Body of pancreas (tissue), 4 donors: ENCODE data around the gene GTF2A2. TPM values are rescaled to one million over a fixed set of nuclear protein-coding genes. Genes with fewer than 3 reads are reported as not detected.
A peak's percentile ranks its signal among the peaks of the same experiment; 100 is the strongest.

Experiments
- ATAC-seq: fragments of 150-250 bp; one replicate; pipeline ENCODE4 v1.9.1; 2016
- DNase-seq, 4 donors: peaks; one replicate each; pipeline ENCODE4 v3.0.0-alpha.2; 2019
- H3K27ac ChIP-seq, 4 donors: fragments of 200-600 bp; sonication (generic); 1 replicate in 3 of 4; 2 replicates in 1 of 4; pipeline versions ENCODE4 v1.5.1 to v1.6.1; 2016 to 2019; ENCODE audit warnings: mild to moderate bottlenecking in 1 of 4, mixed read lengths in 1 of 4, moderate library complexity in 1 of 4
- H3K27me3 ChIP-seq, 2 donors: fragments of 200-600 bp; sonication (generic); one replicate each; pipeline ENCODE4 v1.6.0; 2016; ENCODE audit warnings: mild to moderate bottlenecking in 1 of 2
- H3K36me3 ChIP-seq, 2 donors: fragments of 200-600 bp; sonication (generic); replicated peaks in 1 of 2; 2 replicates each; pipeline ENCODE4 v1.5.1; 2016; ENCODE audit warnings: low read depth in 2 of 2; ENCODE audit not compliant: insufficient read depth in 1 of 2
- H3K4me1 ChIP-seq: fragments of 200-600 bp; sonication (generic); one replicate; pipeline ENCODE4 v1.6.0; 2016
- H3K4me3 ChIP-seq, 2 donors: fragments of 200-600 bp; sonication (generic); 1 replicate in 1 of 2; 2 replicates in 1 of 2; pipeline ENCODE4 v1.5.1; 2016 to 2019
- H3K9me3 ChIP-seq, 3 donors: fragments of 200-600 bp; sonication (generic); 1 replicate in 2 of 3; 2 replicates in 1 of 3; pipeline ENCODE4 v1.5.1; 2016
- POLR2A ChIP-seq, 3 donors: fragments of 450-650 bp; IDR thresholded peaks; one replicate each; pipeline ENCODE4 v1.6.1; 2016; ENCODE audit warnings: antibody characterized with exemption in 3 of 3, mild to moderate bottlenecking in 2 of 3
- WGBS, 2 donors: methylation state at CpG; one replicate each; pipeline ENCODE4 v1.1.5; 2017; 5-methylcytosine and 5-hydroxymethylcytosine counted together
- intact Hi-C: fragments of 100-400 bp; cut with DNase I; formaldehyde crosslinking; loops from one replicate; pipeline ENCODE4 v1.15.1; 2023
- total RNA-seq, 2 donors: library from RNA; depleted of rRNA; stranded (reverse); fragments of >200 nt; gene quantifications; one replicate each; pipeline ENCODE4 v1.1.0, GENCODE V29; 2016
- TF ChIP-seq, protein P1 (sequence below), 7 experiments: fragments of 450-650 bp in 4 of 7; fragments of 200-600 bp in 3 of 7; sonication (generic) in 3 of 7; IDR thresholded peaks; one replicate each; pipeline ENCODE4 v1.5.1; 2016 to 2019; ENCODE audit warnings: antibody characterized with exemption in 7 of 7

GTF2A2 gene
- total RNA-seq, 2 donors from 2014 or later, result 9.1 to 10.2 TPM

DNA sequence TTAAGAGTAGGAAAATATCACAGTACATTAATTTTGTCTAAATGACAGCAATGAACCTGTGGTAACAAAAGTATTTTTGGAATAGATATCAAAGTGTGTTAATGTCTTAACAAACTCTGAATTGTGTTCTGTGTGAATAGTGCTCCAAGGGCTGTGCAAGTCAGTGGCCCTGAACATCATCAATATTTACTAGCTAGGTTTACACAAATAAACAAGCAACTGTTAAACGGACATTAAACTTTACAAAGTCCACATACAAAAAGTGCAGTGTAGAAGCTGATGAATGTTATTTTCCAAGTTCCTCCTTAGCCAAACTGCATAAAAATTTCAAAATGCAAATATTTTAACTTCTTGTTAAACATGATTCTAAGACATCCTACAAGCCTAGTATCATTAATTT lies 2.1 kb upstream of the GTF2A2 start:
- DNase-seq (no peak), ATAC-seq (no peak)
- no peak overlapping the region for H3K4me3 ChIP-seq
- peaks cover 0 to 7% of the 10 kb centered on the region in 2 donors for H3K36me3 ChIP-seq
- no peak for TF ChIP-seq POLR2A (IDR thresholded peaks at IDR 0.05)
- TF ChIP-seq, protein P1, sequence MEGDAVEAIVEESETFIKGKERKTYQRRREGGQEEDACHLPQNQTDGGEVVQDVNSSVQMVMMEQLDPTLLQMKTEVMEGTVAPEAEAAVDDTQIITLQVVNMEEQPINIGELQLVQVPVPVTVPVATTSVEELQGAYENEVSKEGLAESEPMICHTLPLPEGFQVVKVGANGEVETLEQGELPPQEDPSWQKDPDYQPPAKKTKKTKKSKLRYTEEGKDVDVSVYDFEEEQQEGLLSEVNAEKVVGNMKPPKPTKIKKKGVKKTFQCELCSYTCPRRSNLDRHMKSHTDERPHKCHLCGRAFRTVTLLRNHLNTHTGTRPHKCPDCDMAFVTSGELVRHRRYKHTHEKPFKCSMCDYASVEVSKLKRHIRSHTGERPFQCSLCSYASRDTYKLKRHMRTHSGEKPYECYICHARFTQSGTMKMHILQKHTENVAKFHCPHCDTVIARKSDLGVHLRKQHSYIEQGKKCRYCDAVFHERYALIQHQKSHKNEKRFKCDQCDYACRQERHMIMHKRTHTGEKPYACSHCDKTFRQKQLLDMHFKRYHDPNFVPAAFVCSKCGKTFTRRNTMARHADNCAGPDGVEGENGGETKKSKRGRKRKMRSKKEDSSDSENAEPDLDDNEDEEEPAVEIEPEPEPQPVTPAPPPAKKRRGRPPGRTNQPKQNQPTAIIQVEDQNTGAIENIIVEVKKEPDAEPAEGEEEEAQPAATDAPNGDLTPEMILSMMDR (IDR thresholded peaks at IDR 0.05), result no peak
- intact Hi-C loops, result no loop called here
- H3K27me3 ChIP-seq, result no peaks in the 10 kb centered on the region
- H3K9me3 ChIP-seq, result no peaks in the 10 kb centered on the region
- peaks cover 19% of the 10 kb centered on the region for H3K4me1 ChIP-seq
- 40 to 45% methylated on average over 1 of the region's 1 CpG for WGBS, 2 donors
- no peak overlapping the region for H3K27ac ChIP-seq

DNA sequence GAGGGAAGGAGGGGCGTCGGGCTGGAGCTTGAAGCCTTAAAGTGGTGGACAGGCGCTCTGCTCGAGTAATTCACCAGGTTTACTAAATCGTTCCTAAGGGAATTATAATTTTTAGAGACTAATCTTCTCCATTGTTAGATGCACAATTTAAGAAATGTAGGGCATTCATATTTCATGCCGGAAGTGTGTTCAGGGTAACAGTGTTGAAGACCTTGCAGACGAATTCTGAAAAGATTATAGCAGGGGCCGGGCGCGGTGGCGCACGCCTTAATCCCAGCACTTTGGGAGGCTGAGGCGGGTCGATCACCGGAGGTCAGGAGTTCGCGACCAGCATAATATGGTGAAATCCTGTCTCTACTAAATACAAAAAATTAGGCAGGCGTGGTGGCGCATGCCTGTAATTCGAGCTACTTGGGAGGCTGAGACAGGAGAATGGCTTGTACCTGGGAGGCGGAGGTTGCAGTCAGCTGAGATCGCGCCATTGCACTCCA lies 365 bp upstream of the GTF2A2 start:
- Histone ChIP-seq H3K4me3 (peak overlapping the region in 1 of 2 donors; percentile 71), H3K9me3 (no peaks in the 10 kb centered on the region), H3K27me3 (no peaks in the 10 kb centered on the region), H3K4me1 (peaks cover 19% of the 10 kb centered on the region), H3K27ac (peak overlapping the region in 3 of 4 donors; percentile 69 to 82 (median 74)), H3K36me3 (peaks cover 0 to 1% of the 10 kb centered on the region in 2 donors)
- DNase-seq (peak in 1 of 4 donors; percentile 3), ATAC-seq (peak; percentile 16)
- 27 to 32% methylated on average over 23 of the region's 23 CpGs for WGBS, 2 donors
- TF ChIP-seq POLR2A (IDR thresholded peaks at IDR 0.05), result no peak
- TF ChIP-seq, protein P1 (IDR thresholded peaks at IDR 0.05), result no peak
- intact Hi-C loops, result no loop called here

DNA sequence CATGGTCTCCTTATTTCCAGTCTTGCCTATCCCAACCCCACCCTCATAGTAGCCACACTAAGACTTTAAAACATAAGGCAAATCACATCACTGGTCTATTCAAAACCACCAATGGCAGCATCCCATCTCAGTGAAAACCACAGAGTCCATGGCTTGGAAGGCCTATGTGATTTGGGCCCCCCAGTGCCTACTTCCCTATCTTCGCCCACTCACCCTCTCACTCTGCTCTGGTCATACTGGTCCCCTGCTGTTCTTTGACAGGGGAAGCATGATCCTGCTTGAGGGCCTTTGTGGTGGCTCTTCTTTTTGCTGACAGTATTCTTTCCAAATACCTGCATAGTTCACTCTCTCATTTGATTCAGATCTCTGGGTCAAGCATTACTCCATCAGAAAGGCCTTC lies 3.3 kb downstream of the GTF2A2 start:
- no peak for TF ChIP-seq POLR2A (IDR thresholded peaks at IDR 0.05)
- TF ChIP-seq, protein P1 (IDR thresholded peaks at IDR 0.05), result no peak
- Histone ChIP-seq H3K36me3 (peaks cover 0 to 11% of the 10 kb centered on the region in 2 donors), H3K9me3 (no peaks in the 10 kb centered on the region), H3K27ac (no peak overlapping the region), H3K4me3 (no peak overlapping the region), H3K27me3 (no peaks in the 10 kb centered on the region), H3K4me1 (peaks cover 19% of the 10 kb centered on the region)
- ATAC-seq (no peak), DNase-seq (no peak)
- intact Hi-C loops, result no loop called here
- 80 to 100% methylated on average over 1 of the region's 1 CpG for WGBS, 2 donors

DNA sequence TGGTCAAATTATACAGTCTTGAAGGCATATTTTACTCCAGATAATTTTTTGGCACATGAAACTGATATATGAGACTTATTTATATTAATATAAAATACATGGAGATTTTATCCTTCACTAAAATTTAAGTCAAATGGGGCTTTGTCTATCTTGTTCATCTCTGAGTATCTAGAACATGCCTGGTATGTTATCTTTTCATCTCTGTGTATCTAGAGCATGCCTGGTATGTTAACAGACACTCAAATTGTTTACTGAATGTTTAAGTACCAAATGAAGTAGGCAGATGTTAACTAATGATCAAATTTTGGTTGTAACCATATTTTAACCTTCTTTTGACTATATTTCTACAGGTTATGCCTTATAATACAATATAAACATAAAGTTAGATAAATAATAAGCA lies 7.7 kb downstream of the GTF2A2 start:
- no peaks in the 10 kb centered on the region for H3K9me3 ChIP-seq
- no peaks in the 10 kb centered on the region for H3K27me3 ChIP-seq
- intact Hi-C loops, result no loop called here
- no peak for DNase-seq
- no peak overlapping the region for H3K4me3 ChIP-seq
- no peak for ATAC-seq
- H3K4me1 ChIP-seq, result no peaks in the 10 kb centered on the region
- H3K27ac ChIP-seq, result no peak overlapping the region
- H3K36me3 ChIP-seq, result peaks cover 0 to 13% of the 10 kb centered on the region in 2 donors
- TF ChIP-seq, protein P1 (IDR thresholded peaks at IDR 0.05), result no peak
- no peak for TF ChIP-seq POLR2A (IDR thresholded peaks at IDR 0.05)

DNA sequence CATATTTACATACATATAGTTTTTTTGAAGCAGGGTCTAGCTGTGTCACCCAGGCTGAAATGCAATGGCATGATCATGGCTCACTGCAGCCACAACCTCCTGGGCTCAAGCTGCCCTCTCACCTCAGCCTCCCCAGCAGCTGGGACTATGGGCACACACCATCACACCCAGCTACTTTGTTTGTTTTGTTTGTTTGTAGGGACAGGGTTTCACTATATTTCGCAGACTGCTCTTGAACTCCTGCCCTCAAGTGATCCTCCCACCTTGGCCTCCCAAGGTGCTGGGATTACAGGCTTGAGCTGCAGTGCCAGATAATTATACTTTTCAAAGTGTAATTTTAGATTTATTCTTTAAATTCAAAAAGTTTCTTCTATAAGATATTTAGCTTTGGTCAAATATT lies 10.2 kb downstream of the GTF2A2 start:
- intact Hi-C loops, result no loop called here
- no peaks in the 10 kb centered on the region for H3K4me1 ChIP-seq
- no peak overlapping the region for H3K4me3 ChIP-seq
- H3K27me3 ChIP-seq, result no peaks in the 10 kb centered on the region
- 88 to 89% methylated on average over 1 of the region's 1 CpG for WGBS, 2 donors
- TF ChIP-seq, protein P1 (IDR thresholded peaks at IDR 0.05), result no peak
- H3K27ac ChIP-seq, result no peak overlapping the region
- DNase-seq (no peak), ATAC-seq (no peak)
- H3K36me3 ChIP-seq, result peaks cover 0 to 15% of the 10 kb centered on the region in 2 donors
- no peaks in the 10 kb centered on the region for H3K9me3 ChIP-seq
